WERI-Rb-1 (cell line): Measurements from ENCODE around the gene ZHX3.

Experiments used
- DNase-seq: peaks from one replicate; pipeline ENCODE4 v3.0.0-alpha.2; 2020
- H3K27ac ChIP-seq: fragments of 250-450 bp; sonication (Bioruptor Pico); 2 replicates; pipeline ENCODE4 v1.5.1; 2020; ENCODE audit warnings: mild to moderate bottlenecking, moderate library complexity
- H3K27me3 ChIP-seq: fragments of 250-450 bp; sonication (Bioruptor Pico); 2 replicates; pipeline ENCODE4 v1.5.1; 2021; ENCODE audit warnings: mild to moderate bottlenecking, low read depth, moderate library complexity; ENCODE audit not compliant: insufficient read depth, severe bottlenecking
- H3K36me3 ChIP-seq: fragments of 250-450 bp; sonication (Bioruptor Pico); 2 replicates; pipeline ENCODE4 v1.5.1; 2020; ENCODE audit warnings: mild to moderate bottlenecking, moderate library complexity
- H3K4me3 ChIP-seq: 2 replicates; pipeline ENCODE4 v1.5.1; 2011; ENCODE audit warnings: low read depth, mild to moderate bottlenecking, control low read depth, low read length
- H3K9me3 ChIP-seq: fragments of 250-450 bp; sonication (Bioruptor Pico); 2 replicates; pipeline ENCODE4 v1.5.1; 2021; ENCODE audit warnings: mild to moderate bottlenecking, moderate library complexity; ENCODE audit not compliant: severe bottlenecking
- TF ChIP-seq, protein P1 (sequence below): IDR thresholded peaks from 2 replicates; pipeline ENCODE4 v1.5.1; 2011; ENCODE audit warnings: low read depth, mild to moderate bottlenecking, control low read depth, inconsistent platforms, low read length

ZHX3 gene

DNA sequence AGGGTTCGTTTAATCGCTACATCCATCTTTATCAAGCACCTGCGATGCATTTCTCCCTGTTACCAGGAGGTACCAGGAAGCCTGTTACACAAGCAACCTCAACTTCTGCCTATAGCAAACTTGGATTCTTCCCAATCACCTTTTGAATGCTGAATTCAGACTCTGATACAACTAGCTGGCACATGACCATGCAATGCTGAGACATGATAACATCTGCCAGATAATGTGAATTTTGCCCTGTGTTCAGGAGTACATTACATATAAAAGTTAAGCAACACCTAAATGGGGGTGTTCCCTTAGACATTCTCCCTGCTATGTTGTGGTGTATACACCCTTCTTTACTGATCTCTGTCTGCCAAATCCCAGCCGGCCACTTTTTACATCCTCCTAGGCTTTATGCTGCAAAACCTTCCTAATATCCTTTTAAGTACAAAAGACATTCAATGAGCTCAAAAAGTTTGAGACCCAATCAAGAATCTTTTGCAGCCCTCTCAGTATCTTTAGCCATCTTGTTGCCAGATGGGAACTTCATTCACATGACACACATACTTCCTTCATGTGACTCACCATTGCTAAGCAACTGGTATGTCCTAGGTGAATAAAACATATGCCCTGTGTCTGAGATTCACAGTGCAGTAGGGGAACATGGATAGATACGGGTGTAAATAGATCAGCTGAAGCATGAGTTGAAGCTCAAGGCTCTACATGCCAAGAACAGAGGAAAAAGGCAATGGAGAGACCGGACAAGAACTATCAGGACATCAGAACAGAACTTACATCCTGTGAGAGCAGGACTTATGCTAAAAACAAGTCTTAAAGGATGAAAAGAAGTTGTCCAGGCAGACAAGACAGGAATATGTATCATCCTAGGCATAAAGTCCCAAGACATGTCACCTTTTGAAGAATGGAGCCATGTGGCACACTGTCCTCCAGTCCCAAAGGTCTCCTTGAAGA is 84.3 kb downstream of the ZHX3 start:
- no peak for DNase-seq
- H3K27me3 ChIP-seq, result no peaks in the 10 kb centered on the region
- no peaks in the 10 kb centered on the region for H3K36me3 ChIP-seq
- TF ChIP-seq, protein P1, sequence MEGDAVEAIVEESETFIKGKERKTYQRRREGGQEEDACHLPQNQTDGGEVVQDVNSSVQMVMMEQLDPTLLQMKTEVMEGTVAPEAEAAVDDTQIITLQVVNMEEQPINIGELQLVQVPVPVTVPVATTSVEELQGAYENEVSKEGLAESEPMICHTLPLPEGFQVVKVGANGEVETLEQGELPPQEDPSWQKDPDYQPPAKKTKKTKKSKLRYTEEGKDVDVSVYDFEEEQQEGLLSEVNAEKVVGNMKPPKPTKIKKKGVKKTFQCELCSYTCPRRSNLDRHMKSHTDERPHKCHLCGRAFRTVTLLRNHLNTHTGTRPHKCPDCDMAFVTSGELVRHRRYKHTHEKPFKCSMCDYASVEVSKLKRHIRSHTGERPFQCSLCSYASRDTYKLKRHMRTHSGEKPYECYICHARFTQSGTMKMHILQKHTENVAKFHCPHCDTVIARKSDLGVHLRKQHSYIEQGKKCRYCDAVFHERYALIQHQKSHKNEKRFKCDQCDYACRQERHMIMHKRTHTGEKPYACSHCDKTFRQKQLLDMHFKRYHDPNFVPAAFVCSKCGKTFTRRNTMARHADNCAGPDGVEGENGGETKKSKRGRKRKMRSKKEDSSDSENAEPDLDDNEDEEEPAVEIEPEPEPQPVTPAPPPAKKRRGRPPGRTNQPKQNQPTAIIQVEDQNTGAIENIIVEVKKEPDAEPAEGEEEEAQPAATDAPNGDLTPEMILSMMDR, result no peak
- no peak overlapping the region for H3K27ac ChIP-seq
- H3K4me3 ChIP-seq, result no peak overlapping the region
- no peaks in the 10 kb centered on the region for H3K9me3 ChIP-seq

DNA sequence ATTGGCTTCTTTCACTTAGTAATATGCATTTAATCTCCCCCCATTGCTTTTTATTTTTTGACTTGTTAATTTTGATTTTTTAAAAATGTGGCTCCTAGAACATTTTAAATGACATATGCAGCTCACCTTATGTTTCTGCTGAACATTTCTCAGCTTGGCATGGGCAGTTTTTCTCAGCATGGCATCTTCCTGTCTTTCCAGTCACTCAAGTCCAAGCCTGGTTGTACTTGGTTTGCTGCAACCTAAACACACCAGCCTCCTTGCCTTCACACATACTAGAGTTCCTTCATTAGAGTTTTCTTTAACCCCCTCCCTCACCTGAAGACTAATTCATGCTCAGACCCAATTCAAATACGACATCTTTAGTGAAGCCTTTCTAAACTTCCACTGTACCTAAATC is 86.4 kb downstream of the ZHX3 start:
- Histone ChIP-seq H3K27ac (no peak overlapping the region), H3K27me3 (no peaks in the 10 kb centered on the region)
- TF ChIP-seq, protein P1, result no peak

DNA sequence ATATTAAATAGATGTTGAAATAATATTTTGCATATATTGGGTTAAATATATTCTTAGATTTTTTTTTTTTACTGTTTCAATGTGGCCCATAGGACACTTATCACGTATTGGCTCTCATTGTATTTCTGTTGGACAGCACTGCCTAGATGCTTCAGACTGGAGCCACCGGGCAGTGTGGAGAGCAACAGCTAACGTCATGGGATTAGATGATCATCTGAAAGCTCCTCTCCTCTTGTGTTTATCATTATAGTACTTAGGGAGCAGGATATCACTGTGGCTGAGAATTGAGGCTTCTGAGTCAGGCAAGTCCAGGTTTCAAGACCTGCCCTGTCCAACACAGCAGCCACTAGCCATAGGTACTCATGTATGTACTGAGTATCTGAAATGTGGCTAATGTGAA is 87.4 kb downstream of the ZHX3 start:
- TF ChIP-seq, protein P1, result no peak
- DNase-seq, result no peak
- no peaks in the 10 kb centered on the region for H3K27me3 ChIP-seq
- no peak overlapping the region for H3K27ac ChIP-seq
- H3K9me3 ChIP-seq, result no peaks in the 10 kb centered on the region
- H3K4me3 ChIP-seq, result no peak overlapping the region
- no peaks in the 10 kb centered on the region for H3K36me3 ChIP-seq

More for the DNA sequence above, 86.4 kb downstream of the ZHX3 start:
- H3K36me3 ChIP-seq, result no peaks in the 10 kb centered on the region
- no peaks in the 10 kb centered on the region for H3K9me3 ChIP-seq
- DNase-seq, result no peak
- no peak overlapping the region for H3K4me3 ChIP-seq

DNA sequence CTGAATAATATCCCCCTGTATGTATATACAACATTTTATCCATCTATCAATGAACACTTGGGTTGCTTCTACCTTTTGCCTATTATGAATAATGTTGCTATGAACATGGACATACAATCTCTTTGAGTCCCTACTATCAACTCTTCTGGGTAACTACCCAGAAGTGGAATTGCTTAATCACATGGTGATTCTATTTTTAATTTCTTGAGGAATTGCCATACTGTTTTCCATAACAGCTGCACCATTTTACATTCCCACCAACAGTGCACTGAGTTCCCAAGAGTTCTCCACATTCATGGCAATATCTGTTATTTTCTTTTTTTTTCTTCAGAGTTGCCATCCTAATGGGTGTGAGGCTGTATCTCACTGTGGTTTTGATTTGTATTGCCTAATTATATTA is 88.3 kb downstream of the ZHX3 start:
- TF ChIP-seq, protein P1, result no peak
- no peak overlapping the region for H3K27ac ChIP-seq
- no peaks in the 10 kb centered on the region for H3K27me3 ChIP-seq
- no peak overlapping the region for H3K4me3 ChIP-seq
- DNase-seq, result no peak
- H3K36me3 ChIP-seq, result no peaks in the 10 kb centered on the region
- H3K9me3 ChIP-seq, result no peaks in the 10 kb centered on the region

DNA sequence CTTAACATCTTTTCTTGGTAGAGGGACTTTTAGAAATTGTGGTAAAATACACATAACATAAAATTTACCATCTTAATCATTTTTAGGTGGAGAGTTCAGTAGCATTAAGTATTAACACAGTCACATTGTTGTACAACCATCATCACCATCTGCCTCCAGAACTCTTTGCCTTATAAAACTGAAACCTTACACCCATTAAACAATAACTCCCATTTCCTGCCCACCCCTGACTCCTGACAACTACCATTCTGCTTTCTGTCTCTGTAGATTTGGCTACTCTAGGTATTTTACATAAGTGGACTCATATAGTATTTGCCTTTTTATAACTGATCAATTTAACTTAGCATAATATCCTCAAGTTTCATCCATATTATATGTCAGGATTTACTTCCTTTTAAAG is 88.7 kb downstream of the ZHX3 start:
- no peak for DNase-seq
- Histone ChIP-seq H3K27me3 (no peaks in the 10 kb centered on the region), H3K9me3 (no peaks in the 10 kb centered on the region), H3K27ac (no peak overlapping the region), H3K4me3 (no peak overlapping the region), H3K36me3 (no peaks in the 10 kb centered on the region)
- TF ChIP-seq, protein P1, result no peak
